ENCODE data around the gene TNFSF13B. TPM values are rescaled to one million over a fixed set of nuclear protein-coding genes. Genes with fewer than 3 reads are reported as not detected.
A peak's percentile ranks its signal among the peaks of the same experiment; 100 is the strongest.
"Not testable (repeated sequence)": the region's sequence is repeated elsewhere in the genome, so short reads cannot be mapped to it uniquely, and the experiment has no call there.

TNFSF13B gene
- total RNA-seq, 1 experiment from 2014 or later, result 5.8 TPM

GRCh38 chr13:108273429-108274118 is 4.1 kb downstream of the TNFSF13B start:
- no peak for DNase-seq (ENCODE audit: low read depth, low spot score)
- in situ Hi-C loops (cut with HindIII; ENCODE audit: low pct_unique_long_range_greater_than_20kb, low sequenced_read_pairs), result no loop called here

- no peak for DNase-seq (ENCODE audit: low read depth, low spot score)
- in situ Hi-C loops (cut with HindIII; ENCODE audit: low pct_unique_long_range_greater_than_20kb, low sequenced_read_pairs), result no loop called here
Observed at GRCh38 chr13:108274718-108275117, 5.2 kb downstream of the TNFSF13B start.

GRCh38 chr13:108276060-108276459 is 6.5 kb downstream of the TNFSF13B start:
- in situ Hi-C loops (cut with HindIII; ENCODE audit: low pct_unique_long_range_greater_than_20kb, low sequenced_read_pairs), result no loop called here
- no peak for DNase-seq (ENCODE audit: low read depth, low spot score)

GRCh38 chr13:108278466-108278865 is 8.9 kb downstream of the TNFSF13B start:
- DNase-seq (ENCODE audit: low read depth, low spot score), result no peak
- in situ Hi-C loops (cut with HindIII; ENCODE audit: low pct_unique_long_range_greater_than_20kb, low sequenced_read_pairs), result no loop called here

- DNase-seq (ENCODE audit: low read depth, low spot score), result no peak
- in situ Hi-C loops (cut with HindIII; ENCODE audit: low pct_unique_long_range_greater_than_20kb, low sequenced_read_pairs), result no loop called here
Observed at GRCh38 chr13:108281901-108282300, 12.4 kb downstream of the TNFSF13B start.

- in situ Hi-C loops (cut with HindIII; ENCODE audit: low pct_unique_long_range_greater_than_20kb, low sequenced_read_pairs), result no loop called here
- no peak for DNase-seq (ENCODE audit: low read depth, low spot score)
Observed at GRCh38 chr13:108283110-108283509, 13.6 kb downstream of the TNFSF13B start.

GRCh38 chr13:108288741-108289140 is 19.2 kb downstream of the TNFSF13B start:
- DNase-seq (ENCODE audit: low read depth, low spot score), result no peak
- in situ Hi-C loops (cut with HindIII; ENCODE audit: low pct_unique_long_range_greater_than_20kb, low sequenced_read_pairs), result no loop called here

GRCh38 chr13:108289819-108290218 is 20.3 kb downstream of the TNFSF13B start:
- in situ Hi-C loops (cut with HindIII; ENCODE audit: low pct_unique_long_range_greater_than_20kb, low sequenced_read_pairs), result no loop called here
- DNase-seq (ENCODE audit: low read depth, low spot score), result no peak

- in situ Hi-C loops (cut with HindIII; ENCODE audit: low pct_unique_long_range_greater_than_20kb, low sequenced_read_pairs), result no loop called here
- no peak for DNase-seq (ENCODE audit: low read depth, low spot score)
Observed at GRCh38 chr13:108297114-108297513, 27.6 kb downstream of the TNFSF13B start.

GRCh38 chr13:108302279-108302678 is 32.8 kb downstream of the TNFSF13B start:
- in situ Hi-C loops (cut with HindIII; ENCODE audit: low pct_unique_long_range_greater_than_20kb, low sequenced_read_pairs), result no loop called here
- DNase-seq (ENCODE audit: low read depth, low spot score), result no peak

GRCh38 chr13:108304170-108305016 is 34.9 kb downstream of the TNFSF13B start:
- no peak for DNase-seq (ENCODE audit: low read depth, low spot score)
- in situ Hi-C loops (cut with HindIII; ENCODE audit: low pct_unique_long_range_greater_than_20kb, low sequenced_read_pairs), result no loop called here

GRCh38 chr13:108305655-108306054 is 36.1 kb downstream of the TNFSF13B start:
- no peak for DNase-seq (ENCODE audit: low read depth, low spot score)
- in situ Hi-C loops (cut with HindIII; ENCODE audit: low pct_unique_long_range_greater_than_20kb, low sequenced_read_pairs), result no loop called here

GRCh38 chr13:108306860-108307259 is 37.3 kb downstream of the TNFSF13B start:
- in situ Hi-C loops (cut with HindIII; ENCODE audit: low pct_unique_long_range_greater_than_20kb, low sequenced_read_pairs), result no loop called here
- peak; percentile 87 for DNase-seq (ENCODE audit: low read depth, low spot score)

GRCh38 chr13:108311596-108311995 is 42.1 kb downstream of the TNFSF13B start:
- DNase-seq (ENCODE audit: low read depth, low spot score); in situ Hi-C loops (cut with HindIII; ENCODE audit: low pct_unique_long_range_greater_than_20kb, low sequenced_read_pairs): not testable (repeated sequence)

- in situ Hi-C loops (cut with HindIII; ENCODE audit: low pct_unique_long_range_greater_than_20kb, low sequenced_read_pairs), result no loop called here
- DNase-seq (ENCODE audit: low read depth, low spot score), result no peak
Observed at GRCh38 chr13:108313382-108313781, 43.9 kb downstream of the TNFSF13B start.

- no peak for DNase-seq (ENCODE audit: low read depth, low spot score)
- in situ Hi-C loops (cut with HindIII; ENCODE audit: low pct_unique_long_range_greater_than_20kb, low sequenced_read_pairs), result no loop called here
Observed at GRCh38 chr13:108315273-108315672, 45.8 kb downstream of the TNFSF13B start.

GRCh38 chr13:108315991-108316390 is 46.5 kb downstream of the TNFSF13B start:
- in situ Hi-C loops (cut with HindIII; ENCODE audit: low pct_unique_long_range_greater_than_20kb, low sequenced_read_pairs), result no loop called here
- DNase-seq (ENCODE audit: low read depth, low spot score), result no peak

- in situ Hi-C loops (cut with HindIII; ENCODE audit: low pct_unique_long_range_greater_than_20kb, low sequenced_read_pairs), result no loop called here
- DNase-seq (ENCODE audit: low read depth, low spot score), result no peak
Observed at GRCh38 chr13:108316413-108316812, 46.9 kb downstream of the TNFSF13B start.

Data from SK-MEL-5 (cell line).